DMS153 treated with DMSO at 0.1 percent for 48 hours (cell line): ENCODE results near the gene SPATA13.

Experiments used
- DNase-seq: peaks from one replicate; lab custom pipeline; 2025; ENCODE audit not compliant: unreplicated experiment; lab: John Stamatoyannopoulos, UW

Gene SPATA13

GRCh38 chr13:24166561-24166960 lies 6.0 kb downstream of the SPATA13 start:
- no peak for DNase-seq

DNA sequence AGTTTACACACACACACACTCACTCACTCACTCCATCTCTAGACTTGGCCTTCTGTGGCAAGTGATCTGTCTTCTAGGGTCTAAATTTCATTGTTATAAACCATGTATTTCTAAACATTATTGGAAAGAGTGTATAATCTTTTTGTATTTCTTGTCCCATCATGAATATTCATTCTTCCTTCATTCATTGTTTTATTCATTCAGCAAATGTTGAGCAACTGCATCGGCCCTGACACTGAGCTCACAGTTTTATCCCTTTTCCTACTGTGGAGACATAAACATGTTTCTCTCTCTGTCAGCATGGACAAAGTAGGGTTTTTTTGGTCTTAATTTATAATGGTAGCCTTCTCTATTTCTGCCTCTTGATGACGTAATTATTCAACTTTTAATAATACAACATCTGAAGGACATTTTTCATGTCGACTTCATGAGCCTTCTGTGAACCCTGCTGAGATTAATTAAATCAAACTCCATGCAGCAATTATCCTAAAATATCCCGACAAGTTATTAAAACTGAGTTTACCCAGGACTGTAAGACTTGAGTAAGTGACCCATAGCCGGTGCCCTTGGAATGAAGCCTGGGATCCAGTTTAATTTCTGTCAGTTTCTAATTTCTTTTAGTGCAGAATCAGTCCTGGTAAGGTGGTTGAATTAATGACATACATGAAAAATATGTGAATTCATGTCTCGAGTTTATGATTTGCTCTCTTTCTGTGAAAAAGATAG lies 7.3 kb downstream of the SPATA13 start:
- DNase-seq: no peak

DNA sequence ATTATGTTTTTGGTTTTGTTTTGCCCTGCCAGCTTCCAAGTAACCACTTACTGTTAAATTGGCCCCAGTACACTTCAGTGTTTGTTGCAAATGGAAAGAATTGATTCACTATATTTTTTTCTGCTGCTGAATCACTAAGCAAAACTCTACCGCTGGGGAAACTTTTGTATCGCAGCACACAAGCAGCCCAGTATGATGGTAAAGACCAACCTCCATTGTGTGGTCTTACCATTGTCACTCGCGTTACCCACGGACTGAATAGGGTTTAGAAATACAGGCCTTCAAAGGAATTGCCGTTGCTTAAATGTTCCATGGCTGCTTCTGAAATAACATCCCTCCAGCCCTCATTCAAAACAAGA lies 7.9 kb downstream of the SPATA13 start:
- no peak for DNase-seq

DNA sequence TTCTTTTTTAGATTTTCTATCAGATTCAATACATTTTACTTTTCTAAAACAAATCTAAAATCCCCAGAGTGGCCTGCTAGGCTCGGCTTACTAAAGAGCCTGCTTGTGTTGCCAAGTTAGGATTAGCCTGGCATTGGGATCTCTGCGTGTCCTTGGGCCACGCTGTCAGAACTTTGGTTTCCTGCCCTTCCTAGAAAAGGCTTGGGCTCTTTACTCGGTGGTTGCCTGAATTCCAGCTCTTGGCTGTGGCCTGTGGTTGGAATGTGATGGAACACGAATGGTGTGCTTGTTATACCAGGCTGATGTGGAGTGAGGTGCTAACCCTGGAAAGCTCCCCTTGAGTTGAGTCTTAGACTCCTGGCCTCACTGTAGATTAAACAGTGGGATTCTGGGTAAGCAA lies 8.5 kb downstream of the SPATA13 start:
- no peak for DNase-seq

DNA sequence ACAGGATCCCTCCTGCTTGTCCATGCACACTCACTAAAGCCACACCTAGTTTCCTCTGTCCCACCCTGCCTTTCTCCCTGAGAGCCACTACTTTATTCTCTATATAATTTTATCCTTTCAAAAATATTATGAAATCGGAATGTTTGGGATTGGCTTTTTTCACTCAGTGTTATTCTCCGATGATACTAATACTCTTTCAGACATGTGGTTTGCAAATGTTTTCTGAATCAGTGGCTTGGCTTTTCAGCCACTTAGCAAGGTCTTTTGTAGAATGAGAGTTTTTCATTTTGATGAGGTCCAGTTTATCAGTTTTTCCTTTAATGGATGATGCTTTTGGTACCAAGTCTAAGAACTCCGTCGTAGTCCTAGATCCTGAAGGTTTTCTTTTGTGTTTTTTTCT lies 11.6 kb downstream of the SPATA13 start:
- DNase-seq: no peak

DNA sequence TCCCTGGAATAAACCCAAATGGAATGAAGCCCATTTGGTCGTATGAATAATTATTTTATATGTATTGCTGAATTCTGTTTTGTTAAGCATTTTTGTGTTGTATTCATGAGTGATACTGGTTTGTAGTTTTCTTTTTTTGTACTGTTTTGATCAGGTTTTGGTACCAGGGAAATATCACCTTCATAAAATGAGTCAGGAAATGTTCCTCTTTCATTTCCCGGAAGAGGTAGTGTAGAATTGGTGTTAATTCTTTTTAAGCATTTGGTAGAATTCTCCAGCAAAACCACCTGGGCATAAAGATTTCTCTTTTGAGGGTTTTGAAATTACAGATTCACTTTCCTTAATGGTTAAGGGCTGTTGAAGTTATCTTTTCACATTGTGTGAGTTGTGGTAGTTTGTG lies 13.3 kb downstream of the SPATA13 start:
- no peak for DNase-seq

- DNase-seq: no peak
Measured at GRCh38 chr13:24175847-24176246, 15.3 kb downstream of the SPATA13 start.

GRCh38 chr13:24176351-24177101 lies 16.0 kb downstream of the SPATA13 start:
- DNase-seq: no peak

DNA sequence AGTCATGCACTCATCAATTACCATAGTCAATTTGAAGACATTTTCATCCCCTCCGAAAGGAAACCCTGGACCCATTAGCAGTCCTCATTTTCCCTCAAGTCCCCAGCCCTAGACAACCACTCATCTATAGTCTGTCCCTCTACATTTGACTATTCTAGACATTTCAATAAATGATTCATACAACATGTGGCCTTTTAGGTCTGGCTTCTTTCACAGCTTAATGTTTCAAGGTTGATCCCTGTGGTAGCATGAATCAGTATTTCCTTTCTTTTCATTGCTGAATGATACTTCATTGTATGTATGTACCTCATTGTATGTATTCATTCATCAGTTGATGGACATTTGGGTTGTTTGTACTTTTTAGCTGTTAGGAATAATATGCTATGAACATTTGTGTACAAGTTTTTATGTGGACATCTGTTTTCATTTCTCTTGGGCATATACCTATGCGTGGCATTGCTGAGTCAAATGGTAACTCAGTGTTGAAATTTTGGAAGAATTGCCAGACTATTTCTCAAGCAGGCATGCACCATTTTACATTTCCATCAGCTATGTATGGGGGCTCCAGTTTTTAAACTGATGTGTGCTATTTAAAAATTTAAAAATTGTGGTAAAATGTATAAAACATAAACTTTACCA lies 18.4 kb downstream of the SPATA13 start:
- no peak for DNase-seq

GRCh38 chr13:24179486-24179850 lies 18.9 kb downstream of the SPATA13 start:
- no peak for DNase-seq

DNA sequence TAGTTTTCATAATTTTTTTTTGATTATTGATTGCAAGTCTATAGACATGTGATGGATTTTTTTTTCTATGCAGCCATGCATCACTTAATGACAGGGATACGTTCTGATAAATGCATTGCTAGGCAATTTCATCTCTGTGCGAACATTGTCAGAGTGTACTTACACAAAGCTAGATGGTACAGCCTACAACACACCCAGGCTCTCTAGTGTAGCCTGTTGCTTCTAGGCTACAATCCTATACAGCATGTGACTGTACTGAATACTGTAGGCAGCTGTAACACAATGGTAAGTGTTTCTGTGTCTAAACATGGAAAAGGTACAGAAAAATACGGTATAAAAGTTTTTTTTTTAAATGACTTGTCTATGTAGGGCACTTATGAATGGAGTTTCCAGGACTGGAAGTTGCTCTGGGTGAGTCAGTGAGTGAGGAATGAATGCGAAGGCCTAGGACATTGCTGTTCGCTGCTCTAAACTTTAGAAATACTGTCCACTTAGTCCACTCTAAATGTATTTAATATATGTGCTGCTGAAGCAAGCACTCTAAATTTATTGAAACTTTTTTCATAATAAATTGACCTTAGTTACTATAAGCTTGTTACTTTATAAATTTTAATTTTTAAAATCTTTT lies 20.3 kb downstream of the SPATA13 start:
- no peak for DNase-seq

- no peak for DNase-seq
Measured at GRCh38 chr13:24181991-24182702, 21.6 kb downstream of the SPATA13 start.

DNA sequence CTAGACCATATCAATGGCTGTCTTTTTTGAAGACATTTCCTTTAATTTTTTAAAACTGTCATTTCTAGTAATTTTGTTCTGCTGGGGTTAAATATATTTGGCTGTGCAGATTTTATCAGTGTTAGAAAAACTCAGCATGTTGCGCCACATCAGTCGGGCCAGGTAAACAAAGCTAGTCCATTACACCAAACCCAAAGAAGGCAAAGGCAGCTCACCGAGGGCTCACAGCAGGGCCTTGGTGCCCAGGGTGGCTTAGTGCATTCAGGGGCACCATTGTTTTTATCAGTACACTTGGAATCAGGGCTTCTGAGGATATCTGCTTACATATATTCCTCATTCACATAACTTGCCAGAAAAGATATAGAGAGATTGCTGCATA lies 22.2 kb downstream of the SPATA13 start:
- no peak for DNase-seq

DNA sequence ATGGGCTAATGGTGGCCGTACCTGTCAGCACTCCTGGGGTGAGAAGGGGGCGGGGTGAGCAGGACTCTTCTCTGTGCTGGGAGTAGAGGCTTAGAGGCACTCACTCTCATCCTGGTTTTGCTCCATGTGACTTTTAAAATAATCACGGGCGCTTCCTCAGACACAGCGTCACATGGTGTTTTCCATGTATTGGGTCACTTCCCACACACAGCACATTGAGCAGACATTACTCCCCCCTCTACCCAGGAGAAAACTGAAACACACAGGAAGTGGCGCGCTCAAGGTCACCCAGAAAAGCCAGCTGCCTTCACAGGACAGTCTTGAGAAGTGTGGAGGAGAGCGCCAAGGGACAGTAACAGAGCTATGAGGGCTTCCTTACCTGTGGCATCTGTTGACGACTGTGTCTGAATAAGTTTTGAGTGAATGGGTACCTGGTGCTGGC lies 23.2 kb downstream of the SPATA13 start:
- no peak for DNase-seq

DNA sequence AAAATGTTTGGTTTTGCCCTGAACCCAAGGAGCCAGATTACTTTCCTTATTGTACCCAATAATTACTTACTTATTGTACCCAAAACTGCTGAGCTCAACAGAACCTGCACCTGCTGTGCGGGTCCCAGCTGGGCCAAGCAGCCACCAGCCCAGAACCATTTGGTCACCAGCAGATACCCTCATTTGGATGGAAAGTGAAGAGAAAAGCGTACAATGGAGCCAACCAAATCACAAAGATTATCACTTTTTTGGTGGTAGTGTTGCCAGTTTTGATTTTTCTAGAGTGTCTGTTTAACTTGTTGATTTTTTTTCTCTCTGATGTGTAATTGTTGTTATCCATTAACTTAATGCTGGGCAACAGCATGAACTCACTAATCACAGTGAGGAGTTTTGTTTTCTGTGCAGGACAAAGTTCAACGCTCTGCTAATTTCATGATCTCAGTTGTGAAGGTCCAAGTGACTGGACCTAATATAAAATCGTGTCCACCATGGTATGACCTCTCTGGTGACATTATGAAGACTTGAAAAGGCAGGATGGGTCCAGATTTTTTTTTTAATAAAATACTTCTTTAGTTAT lies 23.8 kb downstream of the SPATA13 start:
- no peak for DNase-seq

- DNase-seq: no peak
Measured at GRCh38 chr13:24184882-24185281, 24.4 kb downstream of the SPATA13 start.

DNA sequence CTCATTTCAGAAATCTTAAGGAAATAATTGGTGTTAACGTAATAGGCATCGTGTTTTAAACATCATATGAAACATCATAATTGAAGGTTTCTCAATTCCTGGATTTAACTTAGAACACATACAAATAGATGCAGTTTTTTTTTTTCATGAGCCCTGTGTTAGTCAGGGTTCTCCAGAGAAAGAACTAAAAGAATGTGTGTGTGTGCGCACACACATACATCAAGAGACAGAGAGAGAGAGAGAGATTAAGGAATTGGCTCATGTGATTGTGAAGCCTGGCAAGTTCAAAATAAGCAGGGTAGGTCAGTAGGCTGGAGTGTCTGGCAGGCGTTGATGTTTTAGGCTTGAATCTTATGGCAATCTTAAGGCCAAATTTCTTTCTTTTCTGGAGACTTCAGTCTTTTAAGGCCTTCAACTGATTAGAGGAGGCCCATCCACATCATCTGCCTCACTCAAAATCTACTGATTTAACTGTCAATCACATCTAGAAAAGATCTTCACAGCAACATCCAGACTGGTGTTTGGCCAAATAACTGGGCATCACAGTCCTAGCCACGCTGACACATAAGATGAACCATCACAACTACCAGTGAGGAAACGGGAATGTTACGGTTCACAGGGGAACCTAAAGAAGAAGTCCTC lies 25.2 kb downstream of the SPATA13 start:
- no peak for DNase-seq

- no peak for DNase-seq
Measured at GRCh38 chr13:24187185-24187584, 26.7 kb downstream of the SPATA13 start.

GRCh38 chr13:24192057-24192810 lies 31.7 kb downstream of the SPATA13 start:
- DNase-seq: no peak

GRCh38 chr13:24192811-24193162 lies 32.3 kb downstream of the SPATA13 start:
- DNase-seq: no peak
